Neutrophil (primary cell): ENCODE results near the gene RPL28.

Source experiments
- H3K27ac ChIP-seq: fragments of 200-600 bp; sonication (generic); 2 replicates; pipeline ENCODE4 v1.5.1; 2016; ENCODE audit warnings: mild to moderate bottlenecking, moderate library complexity
- H3K27me3 ChIP-seq: fragments of 200-600 bp; sonication (generic); 2 replicates; pipeline ENCODE4 v1.6.0; 2016; ENCODE audit warnings: mild to moderate bottlenecking
- H3K36me3 ChIP-seq: fragments of 200-600 bp; sonication (generic); 2 replicates; pipeline ENCODE4 v1.5.1; 2017
- H3K4me1 ChIP-seq, 2 experiments: fragments of 200-600 bp in 1 of 2; sonication (generic) in 1 of 2; 1 replicate in 1 of 2; 2 replicates in 1 of 2; pipeline versions ENCODE4 v1.5.1 to v1.6.1; 2013 to 2016; ENCODE audit warnings: low read depth in 1 of 2, low read length in 1 of 2, mild to moderate bottlenecking in 1 of 2, moderate library complexity in 1 of 2; ENCODE audit not compliant: control insufficient read depth in 1 of 2, insufficient read depth in 1 of 2
- H3K4me3 ChIP-seq, 2 experiments: fragments of 200-600 bp in 1 of 2; sonication (generic) in 1 of 2; 1 replicate in 1 of 2; 2 replicates in 1 of 2; pipeline ENCODE4 v1.5.1; 2013 to 2016; ENCODE audit warnings: low read depth in 1 of 2, low read length in 1 of 2, mild to moderate bottlenecking in 1 of 2, moderate library complexity in 1 of 2
- H3K9me3 ChIP-seq: fragments of 200-600 bp; sonication (generic); 2 replicates; pipeline ENCODE4 v1.5.1; 2016
- CTCF ChIP-seq: fragments of 200-600 bp; sonication (generic); IDR thresholded peaks from 2 replicates; pipeline ENCODE4 v1.5.1; 2016; ENCODE audit warnings: antibody characterized with exemption

Gene RPL28

GRCh38 chr19:55385724-55386492, at the start of gene RPL28:
TSS of gene RPL28 (plus strand) at chr19:55385932. CDS start at chr19:55386358, 426 bp downstream.
- Histone ChIP-seq H3K4me1 (peaks cover 43 to 47% of the 10 kb centered on the region in 2 experiments), H3K36me3 (peaks cover 37% of the 10 kb centered on the region), H3K4me3 (peak within 1 kb of the TSS; percentile 78 to 100), H3K27ac (peak within 1 kb of the TSS; percentile 88), H3K27me3 (peaks cover 21% of the 10 kb centered on the region), H3K9me3 (no peaks in the 10 kb centered on the region)
- TF ChIP-seq CTCF = peak; percentile 46

- no peak overlapping the region for H3K4me3 ChIP-seq
- H3K36me3 ChIP-seq = no peaks in the 10 kb centered on the region
- peaks cover 35 to 36% of the 10 kb centered on the region in 2 experiments for H3K4me1 ChIP-seq
- no peak for TF ChIP-seq CTCF
- no peaks in the 10 kb centered on the region for H3K9me3 ChIP-seq
- no peak overlapping the region for H3K27ac ChIP-seq
- H3K27me3 ChIP-seq = peaks cover 10% of the 10 kb centered on the region
These were observed 49.6 kb upstream of the RPL28 start for GRCh38 chr19:55336101-55336500.

- peaks cover 17% of the 10 kb centered on the region for H3K27me3 ChIP-seq
- H3K9me3 ChIP-seq = no peaks in the 10 kb centered on the region
- peaks cover 22 to 26% of the 10 kb centered on the region in 2 experiments for H3K4me1 ChIP-seq
- H3K4me3 ChIP-seq = peak within 1 kb of the TSS; percentile 73 to 87
- TF ChIP-seq CTCF = peak; percentile 84
- H3K36me3 ChIP-seq = peaks cover 4% of the 10 kb centered on the region
- peak within 1 kb of the TSS; percentile 97 for H3K27ac ChIP-seq
These were observed 46.4 kb upstream of the RPL28 start, which contains the start of gene KMT5C for GRCh38 chr19:55339105-55339888. TSS of gene KMT5C (plus strand) at chr19:55339876. CDS start at chr19:55341937, 2,061 bp downstream.

GRCh38 chr19:55339889-55340783, 45.6 kb upstream of the RPL28 start:
- Histone ChIP-seq H3K9me3 (no peaks in the 10 kb centered on the region), H3K36me3 (peaks cover 4% of the 10 kb centered on the region), H3K4me1 (peaks cover 22 to 26% of the 10 kb centered on the region in 2 experiments), H3K4me3 (peak overlapping the region; percentile 73 to 87), H3K27me3 (peaks cover 17% of the 10 kb centered on the region), H3K27ac (peak overlapping the region; percentile 97)
- TF ChIP-seq CTCF = no peak

GRCh38 chr19:55340784-55341147, 45.0 kb upstream of the RPL28 start:
- Histone ChIP-seq H3K4me1 (peaks cover 22 to 26% of the 10 kb centered on the region in 2 experiments), H3K4me3 (peak overlapping the region in 1 of 2 experiments; percentile 87), H3K27ac (no peak overlapping the region), H3K36me3 (peaks cover 4% of the 10 kb centered on the region), H3K27me3 (peaks cover 17% of the 10 kb centered on the region), H3K9me3 (no peaks in the 10 kb centered on the region)
- no peak for TF ChIP-seq CTCF
